ENCODE measurements around the gene S100PBP. TPM values are rescaled to one million over a fixed set of nuclear protein-coding genes. Genes with fewer than 3 reads are reported as not detected.

S100PBP gene
- polyA plus RNA-seq, 2 of the 4 experiments (the other 2 are of a cell fraction) = 16.1 to 41.9 TPM

- no peak for TF ChIP-seq FOSL2 (IDR thresholded peaks at IDR 0.05)
- TF ChIP-seq FOSL2 (CRISPR knock-in tag; IDR thresholded peaks at IDR 0.05) = peak; percentile 56
- peak; percentile 33 to 92; a peak in 3 of 4 replicates for TF ChIP-seq CEBPB (IDR thresholded peaks at IDR 0.05)
- TF ChIP-seq MAX (IDR thresholded peaks at IDR 0.05) = peak; percentile 99
- TF ChIP-seq GATA3 (IDR thresholded peaks at IDR 0.05; ENCODE audit: borderline replicate concordance) = peak; percentile 55; the same call in 1 of the 2 replicates
- no peak for TF ChIP-seq ATOH8 (CRISPR knock-in tag; IDR thresholded peaks at IDR 0.05; ENCODE audit: low read depth)
- TF ChIP-seq HEYL (CRISPR knock-in tag; IDR thresholded peaks at IDR 0.05) = no peak
- no peak for TF ChIP-seq HOXA7 (CRISPR knock-in tag; IDR thresholded peaks at IDR 0.05)
- TF ChIP-seq TP53 (CRISPR knock-in tag; IDR thresholded peaks at IDR 0.05) = no peak
Measured at GRCh38 chr1:32817159-32817814, at the start of gene S100PBP, which contains the start of gene YARS1 (continued).

GRCh38 chr1:32768110-32768850, 49.2 kb upstream of the S100PBP start:
- FAIRE-seq (no peak), ATAC-seq (no peak), DNase-seq (ENCODE audit: low read depth in 1 of 2, low spot score in 1 of 2) (no peak)
- Histone ChIP-seq H3K4me3 (no peak overlapping the region), H3K9me3 (no peaks in the 10 kb centered on the region), H3K4me2 (peak overlapping the region; percentile 52), H3K4me1 (peaks cover 91% of the 10 kb centered on the region), H3K27ac (peak overlapping the region; percentile 64 to 99)
- POLR2A ChIA-PET = no interaction called here
- CTCF ChIA-PET = interaction anchor here (17.1 kb wide), 1 partner anchor 61 kb away, joined by 383 read pairs; the partner anchor contains the start of gene SYNC
- TF ChIP-seq NR3C1 (IDR thresholded peaks at IDR 0.05) = no peak
- no peak for TF ChIP-seq HES2 (IDR thresholded peaks at IDR 0.05)
- TF ChIP-seq HOXB13 (CRISPR knock-in tag; IDR thresholded peaks at IDR 0.05; ENCODE audit: low read depth) = no peak
- 76% methylated on average over 12 of the region's 16 CpGs for WGBS (ENCODE audit: missing lambda C conversion rate)

GRCh38 chr1:32769524-32770220, 47.8 kb upstream of the S100PBP start:
- CTCF ChIA-PET = interaction anchor here (0.6 to 17.1 kb wide), 5 partner anchors 8 to 62 kb away, joined by 4 to 383 read pairs (median 6); partner anchors contain the start of gene SYNC
- Histone ChIP-seq H3K4me2 (peak overlapping the region; percentile 43), H3K27ac (peak overlapping the region; percentile 57 to 99), H3K4me1 (peaks cover 99% of the 10 kb centered on the region), H3K4me3 (no peak overlapping the region), H3K9me3 (no peaks in the 10 kb centered on the region)
- TF ChIP-seq MAX (IDR thresholded peaks at IDR 0.05) (peak; percentile 75), E2F6 (IDR thresholded peaks at IDR 0.05; ENCODE audit: borderline replicate concordance, low read depth) (peak; percentile 74), FOSL2 (IDR thresholded peaks at IDR 0.05) (no peak), FOSL2 (CRISPR knock-in tag; IDR thresholded peaks at IDR 0.05) (peak; percentile 63), HES2 (IDR thresholded peaks at IDR 0.05) (no peak), HDAC2 (IDR thresholded peaks at IDR 0.05) (no peak), USF2 (IDR thresholded peaks at IDR 0.05) (no peak)
- ATAC-seq = peak in 1 of 2 experiments; percentile 22; a peak in 3 of 6 replicates
- DNase-seq (ENCODE audit: low read depth in 1 of 2, low spot score in 1 of 2) = peak in 1 of 2 experiments; percentile 55
- WGBS (ENCODE audit: missing lambda C conversion rate) = 6% methylated on average over 3 of the region's 32 CpGs
- no peak for FAIRE-seq
- POLR2A ChIA-PET = interaction anchor here (0.8 to 1.3 kb wide), 3 partner anchors 8 to 57 kb away, joined by 3 to 9 read pairs (median 4); no protein-coding TSS in a partner anchor

All from A549 (cell line).